ENCODE results near the gene LRRC8D. TPM values are rescaled to one million over a fixed set of nuclear protein-coding genes. Genes with fewer than 3 reads are reported as not detected.

LRRC8D gene
- total RNA-seq, 1 donor from 2014 or later = 29.8 TPM

- DNase-seq = no peak
Observed at GRCh38 chr1:89896105-89896942, 75.5 kb downstream of the LRRC8D start.

- DNase-seq = no peak
Observed at GRCh38 chr1:89897347-89898133, 76.7 kb downstream of the LRRC8D start.

- no peak for DNase-seq
Observed at GRCh38 chr1:89898150-89898549, 77.3 kb downstream of the LRRC8D start.

- DNase-seq = no peak
Observed at GRCh38 chr1:89898695-89899470, 78.1 kb downstream of the LRRC8D start.

- no peak for DNase-seq
Observed at GRCh38 chr1:89900323-89900722, 79.5 kb downstream of the LRRC8D start.

DNA sequence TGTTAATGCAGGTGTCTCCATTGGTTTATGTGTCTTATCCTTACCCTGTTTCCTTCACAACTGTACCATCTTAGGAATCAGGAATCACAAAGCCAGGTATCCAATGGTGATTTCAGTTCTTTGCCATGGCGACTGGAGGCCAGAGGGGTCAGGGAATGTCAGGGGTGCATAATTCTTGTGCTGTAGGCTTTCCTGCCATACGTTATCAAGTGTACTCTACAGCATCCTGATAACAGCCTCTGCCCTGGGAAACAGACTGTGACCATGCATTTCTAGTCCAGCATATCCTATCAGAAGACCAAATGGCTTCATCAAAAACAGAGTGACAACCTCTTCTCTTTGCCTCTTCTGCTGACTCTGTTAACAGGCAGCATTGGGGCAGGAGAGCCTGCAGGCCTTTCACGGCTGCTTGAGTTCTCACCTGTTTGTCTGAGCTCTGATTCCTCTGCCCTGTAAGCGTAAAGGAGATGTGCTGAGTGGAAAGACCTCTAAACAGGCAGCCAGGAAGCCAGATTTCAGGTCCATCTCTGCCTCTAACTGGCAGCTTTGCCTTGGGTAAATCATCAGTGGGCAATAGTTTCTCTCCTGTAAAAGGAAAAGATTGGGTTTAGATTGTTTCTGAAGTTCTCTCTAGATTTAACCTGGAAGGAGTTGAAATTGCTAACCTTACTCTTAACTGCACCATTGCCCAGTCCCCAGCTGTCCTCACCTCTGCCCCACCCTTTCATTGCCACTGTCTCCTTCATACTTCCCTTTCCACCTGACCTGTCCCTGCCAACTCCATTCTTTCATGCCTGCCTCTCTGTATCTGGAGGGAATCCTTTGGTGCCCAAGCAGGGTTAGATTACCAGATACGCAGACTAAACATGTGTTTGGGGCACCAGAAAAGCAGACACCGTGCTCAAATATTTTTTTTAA, 80.2 kb downstream of the LRRC8D start:
- no peak for DNase-seq

GRCh38 chr1:89901957-89902669, 81.3 kb downstream of the LRRC8D start:
- DNase-seq = no peak

GRCh38 chr1:89903550-89903949, 82.7 kb downstream of the LRRC8D start:
- no peak for DNase-seq

DNA sequence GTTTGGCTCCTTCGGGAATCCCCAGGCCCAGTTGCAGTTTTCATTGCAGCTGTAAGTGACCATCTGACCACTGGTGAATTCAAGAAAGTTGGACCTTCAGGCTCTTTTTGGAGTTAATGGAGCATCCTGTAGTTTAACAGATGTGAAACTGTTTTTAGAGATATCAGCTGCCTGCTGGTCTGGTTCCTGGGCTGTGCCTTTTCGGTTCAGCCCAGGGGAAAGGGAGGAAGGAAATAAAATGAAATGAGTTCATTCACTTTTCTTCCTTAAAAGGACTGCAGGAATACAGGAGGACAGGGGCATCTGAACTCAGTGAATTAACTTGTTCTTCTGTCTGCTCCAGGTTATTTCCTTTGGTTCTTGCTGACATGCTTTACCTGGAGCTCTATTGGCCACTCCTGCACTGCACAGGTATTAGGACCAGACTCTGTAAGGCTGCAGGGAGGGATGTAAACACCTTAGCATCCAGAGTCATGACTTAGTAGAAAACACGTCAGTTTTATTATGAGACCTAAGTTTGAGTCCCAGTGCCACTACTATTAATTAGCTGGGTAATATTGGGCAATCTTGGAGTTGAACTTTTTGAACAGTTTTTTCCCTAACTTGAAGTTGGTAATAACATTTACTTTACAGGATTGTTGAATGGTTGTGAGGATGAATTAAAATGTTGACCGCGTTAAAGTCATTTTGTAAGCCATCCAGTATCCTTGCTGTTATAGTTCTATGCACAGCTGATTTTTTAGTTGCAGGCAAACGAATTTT, 83.6 kb downstream of the LRRC8D start:
- DNase-seq = no peak

DNA sequence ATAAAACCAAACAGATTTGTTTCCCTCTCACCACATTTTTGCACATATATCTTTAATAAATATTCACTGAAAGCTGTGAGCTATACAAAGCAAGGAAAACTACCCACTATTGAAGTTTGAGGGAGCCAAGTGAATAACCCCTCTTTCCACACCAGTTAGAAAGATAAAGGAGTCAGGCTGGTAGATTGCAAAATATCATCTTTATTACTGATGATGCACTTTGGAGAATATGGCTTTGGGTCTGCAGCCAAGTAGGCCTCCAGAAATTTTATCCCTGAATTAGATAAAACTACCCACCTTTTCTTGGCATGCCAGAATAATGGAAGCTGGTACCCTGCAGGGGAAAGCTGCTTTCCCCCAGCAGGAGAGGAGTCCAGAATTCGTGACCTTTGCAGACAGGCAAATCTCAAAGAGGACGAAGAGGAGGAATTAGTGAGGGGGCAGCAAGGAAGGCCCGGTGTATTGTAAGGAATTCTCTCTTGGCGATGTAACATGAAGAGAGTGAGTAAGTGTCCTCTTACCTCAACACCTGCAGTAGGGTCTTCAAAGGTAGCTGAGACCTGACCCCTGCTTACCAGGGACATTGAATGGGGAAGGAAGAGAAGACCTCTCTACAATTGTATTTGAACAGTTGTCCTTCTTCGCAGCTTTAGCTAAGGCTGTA, 84.7 kb downstream of the LRRC8D start:
- no peak for DNase-seq

GRCh38 chr1:89906088-89906487, 85.3 kb downstream of the LRRC8D start:
- no peak for DNase-seq

GRCh38 chr1:89907727-89908212, 86.9 kb downstream of the LRRC8D start:
- DNase-seq = no peak

DNA sequence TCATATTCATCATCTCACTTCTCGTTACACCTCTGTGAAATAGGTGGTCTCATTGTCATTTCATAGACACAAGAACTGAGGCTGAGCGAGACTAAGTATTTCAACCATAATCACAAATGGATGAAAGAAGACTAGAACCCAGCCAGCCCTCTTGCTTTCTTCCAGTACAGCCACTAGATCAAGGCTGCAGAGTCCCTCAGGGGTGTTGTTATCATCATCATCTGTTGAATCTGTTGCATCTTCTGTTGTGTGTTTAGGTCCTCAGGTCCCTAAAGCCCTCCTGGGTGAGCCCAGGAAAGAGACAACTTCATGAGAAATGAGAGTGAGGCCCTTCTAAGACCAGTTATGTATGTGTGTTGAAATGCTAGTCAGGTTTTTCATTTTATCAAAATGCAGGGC, 87.4 kb downstream of the LRRC8D start:
- DNase-seq = no peak

DNA sequence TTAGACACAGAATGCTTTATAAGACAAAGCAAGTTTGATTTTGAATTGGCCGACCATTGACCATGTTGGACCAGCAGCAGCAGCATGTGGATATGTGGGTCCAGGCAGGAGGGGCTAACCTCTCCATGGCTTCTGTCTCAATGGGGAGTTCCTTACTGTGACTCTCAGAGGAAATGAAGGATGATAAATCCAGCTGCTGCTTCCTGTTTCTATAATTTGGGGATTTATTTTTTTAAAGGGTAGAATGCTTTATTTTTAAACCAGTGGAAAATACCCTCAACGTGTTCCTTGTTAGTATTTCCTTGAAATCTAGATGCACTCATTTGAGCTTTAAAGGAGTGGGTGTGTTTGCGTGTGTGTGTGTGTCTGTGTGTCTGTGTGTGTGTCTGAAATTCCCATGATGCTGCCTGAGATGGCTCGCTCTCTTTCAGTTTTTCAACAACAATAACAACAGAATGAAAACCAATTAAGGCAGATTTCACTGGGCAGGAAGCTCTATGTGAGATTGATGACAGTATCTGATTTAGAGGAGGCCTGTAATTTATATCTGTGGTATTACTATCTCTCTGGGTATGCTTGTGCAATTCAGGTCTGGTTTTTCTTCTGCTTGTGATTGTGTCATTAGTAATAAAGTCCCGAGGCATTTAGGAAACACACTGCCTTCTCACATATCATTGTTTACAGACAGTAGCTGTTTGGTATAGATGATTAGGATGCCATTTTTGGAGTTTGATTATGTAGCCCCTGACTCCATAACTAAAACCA, 88.0 kb downstream of the LRRC8D start:
- DNase-seq = no peak

DNA sequence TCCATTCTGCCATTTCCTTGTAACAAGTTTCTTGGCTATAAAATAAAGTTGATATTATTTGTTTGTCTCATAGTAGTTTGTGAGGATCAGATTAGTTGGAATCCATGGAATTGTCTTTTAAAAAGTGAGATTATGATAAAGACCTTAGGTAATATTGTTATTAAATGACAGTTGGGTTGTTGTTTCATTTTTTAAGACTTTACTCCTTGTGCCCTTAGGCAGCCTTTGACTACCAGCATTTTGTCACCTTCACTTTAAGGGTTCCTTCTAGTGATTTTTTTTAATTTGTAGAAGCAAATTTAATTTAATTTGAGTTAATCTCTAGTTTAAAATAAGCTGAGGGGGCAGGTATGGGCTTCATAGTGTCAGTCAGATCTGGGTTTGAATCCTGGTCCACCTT, 89.4 kb downstream of the LRRC8D start:
- no peak for DNase-seq

DNA sequence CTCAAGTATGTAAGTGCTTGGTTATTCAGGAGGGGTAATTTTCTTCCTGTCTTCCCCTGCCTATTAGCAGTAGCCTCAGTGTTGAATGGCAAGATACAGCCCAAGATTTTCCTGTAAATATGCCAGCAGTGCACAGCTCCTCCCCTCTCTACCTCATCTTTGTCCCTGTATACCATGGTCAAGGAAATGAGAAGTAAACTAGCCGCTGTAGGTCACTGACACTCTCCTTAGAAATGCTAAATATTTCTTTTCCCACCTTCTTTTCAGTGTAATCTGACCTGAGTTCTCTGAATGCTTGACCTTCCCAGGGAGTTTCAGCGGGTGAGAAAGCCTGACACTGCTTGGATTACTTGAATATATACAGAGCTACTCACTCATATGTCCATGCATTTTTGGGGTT, 89.9 kb downstream of the LRRC8D start:
- no peak for DNase-seq

GRCh38 chr1:89911191-89911991, 90.6 kb downstream of the LRRC8D start:
- no peak for DNase-seq

DNA sequence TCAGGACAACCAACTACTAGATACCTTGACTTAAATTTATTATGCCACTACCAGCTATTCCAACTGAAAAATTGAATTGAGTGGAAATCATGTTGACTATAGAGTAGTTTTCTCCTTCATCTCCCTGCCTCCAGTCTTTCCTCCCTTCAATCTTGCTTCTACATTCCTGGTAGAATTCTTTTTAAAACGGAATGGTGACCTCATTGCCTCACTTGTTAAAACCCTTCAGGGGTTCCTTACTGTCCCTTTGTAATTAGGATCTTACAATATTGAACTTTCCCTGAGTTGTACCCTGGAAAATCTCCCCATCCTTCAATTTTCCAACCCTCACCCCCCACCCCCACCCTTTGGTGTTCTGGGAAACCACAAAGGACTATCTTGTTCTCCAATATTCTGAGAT, 91.2 kb downstream of the LRRC8D start:
- DNase-seq = no peak

All from occipital lobe (tissue), 2 donors.